ENCODE data around the gene KRTAP9-8.
"Not testable (repeated sequence)": the region's sequence is repeated elsewhere in the genome, so short reads cannot be mapped to it uniquely, and the experiment has no call there.

The KRTAP9-8 gene, protein sequence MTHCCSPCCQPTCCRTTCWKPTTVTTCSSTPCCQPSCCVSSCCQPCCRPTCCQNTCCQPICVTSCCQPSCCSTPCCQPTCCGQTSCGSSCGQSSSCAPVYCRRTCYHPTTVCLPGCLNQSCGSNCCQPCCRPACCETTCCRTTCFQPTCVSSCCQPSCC

DNA sequence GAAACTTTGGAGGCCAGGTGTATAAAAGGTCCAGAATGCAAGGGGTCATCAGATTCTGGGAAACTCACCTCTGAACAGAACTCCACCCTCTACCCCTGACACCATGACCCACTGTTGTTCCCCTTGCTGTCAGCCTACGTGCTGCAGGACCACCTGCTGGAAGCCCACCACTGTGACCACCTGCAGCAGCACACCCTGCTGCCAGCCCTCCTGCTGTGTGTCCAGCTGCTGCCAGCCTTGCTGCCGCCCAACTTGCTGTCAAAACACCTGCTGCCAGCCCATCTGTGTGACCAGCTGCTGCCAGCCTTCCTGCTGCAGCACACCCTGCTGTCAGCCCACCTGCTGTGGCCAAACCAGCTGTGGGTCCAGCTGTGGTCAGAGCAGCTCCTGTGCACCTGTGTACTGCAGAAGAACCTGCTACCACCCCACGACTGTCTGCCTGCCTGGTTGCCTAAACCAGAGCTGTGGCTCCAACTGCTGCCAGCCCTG is at the start of gene KRTAP9-8:
Gene KRTAP9-8, plus strand, starts transcription at position 51 of the 489 bp plus-strand sequence. Its CDS starts 53 bp downstream, at position 104.
- not testable (repeated sequence) for H3K9ac ChIP-seq (ENCODE audit: low read length); H3K36me3 ChIP-seq (ENCODE audit: control insufficient read depth, low read depth, low read length); H3K27me3 ChIP-seq (ENCODE audit: control insufficient read depth, insufficient read depth, low read length); H3K4me1 ChIP-seq (ENCODE audit: control insufficient read depth, low read depth, low read length); H3K27ac ChIP-seq (ENCODE audit: low read length); H3K9me3 ChIP-seq (ENCODE audit: control insufficient read depth, low read depth, low read length); H3K4me3 ChIP-seq (ENCODE audit: low read length)

DNA sequence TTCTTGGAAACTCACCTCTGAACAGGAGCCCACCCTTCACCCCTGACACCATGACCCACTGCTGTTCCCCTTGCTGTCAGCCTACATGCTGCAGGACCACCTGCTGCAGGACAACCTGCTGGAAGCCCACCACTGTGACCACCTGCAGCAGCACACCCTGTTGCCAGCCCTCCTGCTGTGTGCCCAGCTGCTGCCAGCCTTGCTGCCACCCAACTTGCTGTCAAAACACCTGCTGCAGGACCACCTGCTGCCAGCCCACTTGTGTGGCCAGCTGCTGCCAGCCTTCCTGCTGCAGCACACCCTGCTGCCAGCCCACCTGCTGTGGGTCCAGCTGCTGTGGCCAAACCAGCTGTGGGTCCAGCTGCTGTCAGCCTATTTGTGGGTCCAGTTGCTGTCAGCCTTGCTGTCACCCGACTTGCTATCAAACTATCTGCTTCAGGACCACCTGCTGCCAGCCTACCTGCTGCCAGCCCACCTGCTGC is 47.9 kb upstream of the KRTAP9-8 start, which contains the start of gene KRTAP9-1:
Gene KRTAP9-1, plus strand, starts transcription at position 51 of the 482 bp plus-strand sequence. Its CDS starts 0 bp downstream, at position 51.
- H3K36me3 ChIP-seq (ENCODE audit: control insufficient read depth, low read depth, low read length); H3K4me1 ChIP-seq (ENCODE audit: control insufficient read depth, low read depth, low read length); H3K4me3 ChIP-seq (ENCODE audit: low read length); H3K27ac ChIP-seq (ENCODE audit: low read length); H3K9me3 ChIP-seq (ENCODE audit: control insufficient read depth, low read depth, low read length); H3K9ac ChIP-seq (ENCODE audit: low read length); H3K27me3 ChIP-seq (ENCODE audit: control insufficient read depth, insufficient read depth, low read length): not testable (repeated sequence)

DNA sequence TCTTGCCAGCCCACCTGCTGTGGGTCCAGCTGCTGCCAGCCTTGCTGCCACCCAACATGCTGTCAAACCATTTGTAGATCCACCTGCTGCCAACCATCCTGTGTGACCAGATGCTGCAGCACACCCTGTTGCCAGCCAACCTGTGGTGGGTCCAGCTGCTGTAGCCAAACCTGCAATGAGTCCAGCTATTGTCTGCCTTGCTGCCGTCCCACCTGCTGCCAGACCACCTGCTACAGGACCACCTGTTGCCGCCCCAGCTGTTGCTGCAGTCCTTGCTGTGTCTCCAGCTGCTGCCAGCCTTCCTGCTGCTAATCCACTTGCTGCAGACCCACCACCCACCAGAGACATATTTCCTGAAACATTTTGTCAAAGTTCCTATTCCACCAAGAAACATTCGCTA is 47.5 kb upstream of the KRTAP9-8 start:
- Histone ChIP-seq H3K4me1 (ENCODE audit: control insufficient read depth, low read depth, low read length) (no peaks in the 10 kb centered on the region), H3K27ac (ENCODE audit: low read length) (no peak overlapping the region), H3K9me3 (ENCODE audit: control insufficient read depth, low read depth, low read length) (no peaks in the 10 kb centered on the region), H3K27me3 (ENCODE audit: control insufficient read depth, insufficient read depth, low read length) (no peaks in the 10 kb centered on the region), H3K36me3 (ENCODE audit: control insufficient read depth, low read depth, low read length) (no peaks in the 10 kb centered on the region), H3K4me3 (ENCODE audit: low read length) (no peak overlapping the region), H3K9ac (ENCODE audit: low read length) (no peak overlapping the region)

DNA sequence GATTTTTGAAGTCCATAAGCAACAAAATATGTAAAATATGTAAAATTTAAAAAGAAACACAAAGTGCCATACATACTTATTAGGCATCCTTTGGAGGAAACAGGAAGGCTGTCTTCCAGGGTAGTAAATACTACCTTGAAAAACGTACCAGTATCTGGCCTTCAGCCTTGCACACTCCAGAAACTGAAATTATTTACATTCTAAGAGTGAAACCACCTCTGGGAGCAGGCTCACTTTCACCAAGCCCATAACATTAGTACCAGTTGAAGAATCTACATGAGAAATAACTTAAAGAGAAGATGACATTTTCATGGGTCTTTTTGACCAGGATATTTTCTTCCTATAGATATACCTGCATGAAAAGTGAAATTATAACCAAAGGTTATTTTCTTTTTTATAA is 41.7 kb upstream of the KRTAP9-8 start:
- H3K27me3 ChIP-seq (ENCODE audit: control insufficient read depth, insufficient read depth, low read length), result no peaks in the 10 kb centered on the region
- H3K36me3 ChIP-seq (ENCODE audit: control insufficient read depth, low read depth, low read length), result no peaks in the 10 kb centered on the region
- no peaks in the 10 kb centered on the region for H3K4me1 ChIP-seq (ENCODE audit: control insufficient read depth, low read depth, low read length)
- no peak overlapping the region for H3K9ac ChIP-seq (ENCODE audit: low read length)
- no peak overlapping the region for H3K27ac ChIP-seq (ENCODE audit: low read length)
- H3K9me3 ChIP-seq (ENCODE audit: control insufficient read depth, low read depth, low read length), result no peaks in the 10 kb centered on the region
- no peak overlapping the region for H3K4me3 ChIP-seq (ENCODE audit: low read length)

DNA sequence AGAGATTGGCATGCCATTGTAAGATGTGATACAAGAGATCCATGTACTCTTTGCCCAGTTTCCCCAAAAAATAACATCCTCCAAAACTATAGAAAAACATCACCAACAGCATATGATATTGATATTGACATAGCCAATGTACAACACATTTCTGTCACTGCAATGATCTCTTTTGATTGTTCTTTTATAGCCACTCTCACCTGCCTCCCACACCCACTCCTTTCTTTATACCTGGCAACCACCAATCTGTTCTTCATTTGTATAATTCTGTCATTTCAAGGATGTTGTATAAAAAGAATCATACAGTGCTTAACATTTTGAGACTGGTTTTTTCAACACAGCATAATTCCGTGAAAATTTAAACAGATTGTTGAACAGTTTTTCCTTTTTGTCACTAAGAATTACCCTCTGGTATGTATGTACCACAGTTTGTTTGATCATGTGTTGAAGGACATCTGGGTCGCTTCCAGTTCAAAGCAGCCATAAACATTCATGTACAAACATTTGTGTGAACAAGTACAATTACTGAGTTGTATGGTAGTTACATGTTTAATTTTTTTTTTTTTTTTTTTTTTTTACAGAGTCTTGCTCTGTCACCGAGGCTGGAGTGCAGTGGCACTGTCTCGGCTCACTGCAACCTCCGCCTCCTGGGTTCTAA is 38.2 kb upstream of the KRTAP9-8 start:
- Histone ChIP-seq H3K4me1 (ENCODE audit: control insufficient read depth, low read depth, low read length) (no peaks in the 10 kb centered on the region), H3K36me3 (ENCODE audit: control insufficient read depth, low read depth, low read length) (no peaks in the 10 kb centered on the region), H3K27ac (ENCODE audit: low read length) (no peak overlapping the region), H3K9ac (ENCODE audit: low read length) (no peak overlapping the region), H3K4me3 (ENCODE audit: low read length) (no peak overlapping the region), H3K27me3 (ENCODE audit: control insufficient read depth, insufficient read depth, low read length) (no peaks in the 10 kb centered on the region), H3K9me3 (ENCODE audit: control insufficient read depth, low read depth, low read length) (no peaks in the 10 kb centered on the region)

DNA sequence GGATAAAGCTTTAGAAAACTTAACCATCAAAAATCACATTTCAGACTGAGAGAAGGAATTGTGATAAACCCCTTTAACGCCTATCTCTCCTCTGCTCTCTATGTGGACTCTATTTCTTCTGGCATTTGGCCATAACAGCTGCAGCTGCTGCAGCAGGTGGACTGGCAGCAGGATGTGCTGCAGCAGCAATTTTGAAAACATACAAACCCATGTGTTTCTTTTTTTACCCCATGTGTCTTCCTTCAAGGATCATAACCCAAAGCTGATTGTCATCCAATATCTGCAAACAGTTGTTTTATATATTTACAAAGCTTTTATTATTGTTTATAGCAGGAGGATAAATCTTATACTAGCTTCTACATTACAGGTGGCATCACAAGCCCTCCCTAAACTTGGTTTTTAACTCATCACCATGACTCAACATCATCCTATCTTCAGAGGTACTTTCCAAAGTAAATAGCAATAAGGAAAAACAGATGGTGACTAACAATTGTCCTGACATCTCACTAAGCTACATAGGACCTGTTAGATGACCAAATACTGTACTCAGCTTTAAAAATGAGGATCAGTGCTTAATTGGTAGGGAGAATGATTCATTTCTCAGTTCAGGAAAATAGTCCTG is 25.8 kb upstream of the KRTAP9-8 start:
- H3K27ac ChIP-seq (ENCODE audit: low read length), result no peak overlapping the region
- no peak overlapping the region for H3K4me3 ChIP-seq (ENCODE audit: low read length)
- H3K9ac ChIP-seq (ENCODE audit: low read length), result no peak overlapping the region
- no peaks in the 10 kb centered on the region for H3K36me3 ChIP-seq (ENCODE audit: control insufficient read depth, low read depth, low read length)
- no peaks in the 10 kb centered on the region for H3K9me3 ChIP-seq (ENCODE audit: control insufficient read depth, low read depth, low read length)
- H3K4me1 ChIP-seq (ENCODE audit: control insufficient read depth, low read depth, low read length), result no peaks in the 10 kb centered on the region
- no peaks in the 10 kb centered on the region for H3K27me3 ChIP-seq (ENCODE audit: control insufficient read depth, insufficient read depth, low read length)

DNA sequence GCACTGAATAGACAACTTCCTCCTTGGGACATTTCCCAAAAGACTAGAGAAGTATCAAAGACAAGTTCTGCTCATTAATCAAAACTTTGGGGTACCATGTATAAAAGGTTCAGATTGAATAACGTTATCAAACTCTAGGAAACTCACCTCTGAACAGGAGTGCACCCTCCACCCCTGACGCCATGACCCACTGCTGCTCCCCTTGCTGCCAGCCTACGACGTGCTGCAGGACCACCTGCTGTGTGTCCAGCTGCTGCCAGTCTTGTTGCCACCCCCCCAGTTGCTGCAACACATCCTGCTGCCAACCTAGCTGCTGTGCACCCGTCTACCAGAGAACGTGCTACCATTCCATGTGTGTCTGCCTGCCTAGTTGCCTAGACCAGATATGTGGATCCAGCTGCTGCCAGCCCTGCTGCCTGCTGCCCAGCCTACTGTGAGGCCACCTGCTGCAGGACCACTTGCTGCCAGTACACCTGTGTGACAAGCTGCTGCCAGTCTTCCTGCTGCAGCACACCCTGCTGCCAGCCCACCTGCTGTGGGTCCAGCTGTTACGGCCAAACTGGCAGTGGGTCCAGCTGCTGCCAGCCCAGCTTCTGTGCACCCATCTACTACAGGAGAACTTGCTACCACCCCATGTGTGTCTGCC is 25.2 kb upstream of the KRTAP9-8 start:
- Histone ChIP-seq H3K4me3 (ENCODE audit: low read length) (no peak overlapping the region), H3K4me1 (ENCODE audit: control insufficient read depth, low read depth, low read length) (no peaks in the 10 kb centered on the region), H3K27me3 (ENCODE audit: control insufficient read depth, insufficient read depth, low read length) (no peaks in the 10 kb centered on the region), H3K27ac (ENCODE audit: low read length) (no peak overlapping the region), H3K9me3 (ENCODE audit: control insufficient read depth, low read depth, low read length) (no peaks in the 10 kb centered on the region), H3K9ac (ENCODE audit: low read length) (no peak overlapping the region), H3K36me3 (ENCODE audit: control insufficient read depth, low read depth, low read length) (no peaks in the 10 kb centered on the region)

DNA sequence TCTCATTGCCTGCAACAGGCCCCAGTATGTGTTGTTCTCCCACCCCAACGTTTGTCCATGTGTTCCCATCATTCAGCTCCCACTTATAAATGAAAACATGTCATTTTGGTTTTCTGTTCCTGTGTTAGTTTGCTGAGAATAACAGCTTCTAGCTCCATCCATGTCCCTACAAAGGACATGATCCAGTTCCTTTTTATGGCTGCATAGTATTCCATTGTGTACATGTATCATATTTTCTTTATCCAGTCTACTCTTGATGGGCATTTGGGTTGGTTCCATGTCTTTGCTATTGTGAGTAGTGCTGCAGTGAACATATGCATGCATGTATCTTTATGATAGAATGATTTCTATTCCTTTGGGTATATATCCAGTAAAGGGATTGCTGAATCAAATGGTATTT is 22.1 kb upstream of the KRTAP9-8 start:
- Histone ChIP-seq H3K4me1 (ENCODE audit: control insufficient read depth, low read depth, low read length) (no peaks in the 10 kb centered on the region), H3K9ac (ENCODE audit: low read length) (no peak overlapping the region), H3K36me3 (ENCODE audit: control insufficient read depth, low read depth, low read length) (no peaks in the 10 kb centered on the region), H3K27me3 (ENCODE audit: control insufficient read depth, insufficient read depth, low read length) (no peaks in the 10 kb centered on the region), H3K4me3 (ENCODE audit: low read length) (no peak overlapping the region), H3K27ac (ENCODE audit: low read length) (no peak overlapping the region), H3K9me3 (ENCODE audit: control insufficient read depth, low read depth, low read length) (no peaks in the 10 kb centered on the region)

DNA sequence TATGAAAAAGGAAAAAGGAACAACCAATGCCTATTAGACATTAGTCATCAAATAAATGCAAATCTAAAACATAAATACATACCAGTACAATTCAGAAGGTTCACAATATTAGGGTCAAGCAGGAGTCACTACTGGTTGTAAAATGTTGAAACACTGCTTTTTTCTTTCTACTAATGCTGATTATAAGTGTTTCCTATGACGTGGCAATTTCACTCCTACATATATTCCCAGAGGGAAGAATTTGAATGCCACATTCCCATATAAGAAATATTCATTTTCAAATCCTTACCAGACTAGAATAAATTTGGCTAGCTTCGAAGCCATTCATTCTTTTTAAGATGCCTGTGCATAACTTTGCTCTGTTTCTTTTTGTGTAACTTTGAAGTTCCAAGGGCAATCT is 14.0 kb upstream of the KRTAP9-8 start:
- no peak overlapping the region for H3K9ac ChIP-seq (ENCODE audit: low read length)
- H3K4me3 ChIP-seq (ENCODE audit: low read length), result no peak overlapping the region
- H3K9me3 ChIP-seq (ENCODE audit: control insufficient read depth, low read depth, low read length), result no peaks in the 10 kb centered on the region
- H3K27me3 ChIP-seq (ENCODE audit: control insufficient read depth, insufficient read depth, low read length), result no peaks in the 10 kb centered on the region
- no peaks in the 10 kb centered on the region for H3K4me1 ChIP-seq (ENCODE audit: control insufficient read depth, low read depth, low read length)
- H3K27ac ChIP-seq (ENCODE audit: low read length), result no peak overlapping the region
- H3K36me3 ChIP-seq (ENCODE audit: control insufficient read depth, low read depth, low read length), result no peaks in the 10 kb centered on the region

DNA sequence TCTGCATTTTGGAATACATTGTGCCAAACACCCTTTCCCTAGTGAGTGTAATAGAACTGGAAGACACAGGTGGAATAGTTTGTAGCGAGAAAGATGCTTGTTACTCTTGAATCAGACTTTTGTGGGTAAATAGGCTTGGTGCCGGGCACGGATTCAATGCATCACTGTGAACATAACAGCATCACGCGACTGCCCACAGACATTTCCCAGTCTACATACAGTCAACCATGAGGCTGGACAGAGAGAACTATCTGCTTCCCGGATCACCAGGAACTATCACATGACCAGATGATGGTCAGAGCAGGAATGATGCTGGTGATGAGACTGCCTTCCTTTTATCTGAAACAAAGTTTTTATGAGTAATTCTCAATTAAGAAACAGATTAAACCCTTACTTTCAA is 11.7 kb upstream of the KRTAP9-8 start:
- H3K9me3 ChIP-seq (ENCODE audit: control insufficient read depth, low read depth, low read length), result no peaks in the 10 kb centered on the region
- H3K4me3 ChIP-seq (ENCODE audit: low read length), result no peak overlapping the region
- no peaks in the 10 kb centered on the region for H3K4me1 ChIP-seq (ENCODE audit: control insufficient read depth, low read depth, low read length)
- H3K9ac ChIP-seq (ENCODE audit: low read length), result no peak overlapping the region
- H3K27me3 ChIP-seq (ENCODE audit: control insufficient read depth, insufficient read depth, low read length), result no peaks in the 10 kb centered on the region
- no peak overlapping the region for H3K27ac ChIP-seq (ENCODE audit: low read length)
- H3K36me3 ChIP-seq (ENCODE audit: control insufficient read depth, low read depth, low read length), result no peaks in the 10 kb centered on the region

DNA sequence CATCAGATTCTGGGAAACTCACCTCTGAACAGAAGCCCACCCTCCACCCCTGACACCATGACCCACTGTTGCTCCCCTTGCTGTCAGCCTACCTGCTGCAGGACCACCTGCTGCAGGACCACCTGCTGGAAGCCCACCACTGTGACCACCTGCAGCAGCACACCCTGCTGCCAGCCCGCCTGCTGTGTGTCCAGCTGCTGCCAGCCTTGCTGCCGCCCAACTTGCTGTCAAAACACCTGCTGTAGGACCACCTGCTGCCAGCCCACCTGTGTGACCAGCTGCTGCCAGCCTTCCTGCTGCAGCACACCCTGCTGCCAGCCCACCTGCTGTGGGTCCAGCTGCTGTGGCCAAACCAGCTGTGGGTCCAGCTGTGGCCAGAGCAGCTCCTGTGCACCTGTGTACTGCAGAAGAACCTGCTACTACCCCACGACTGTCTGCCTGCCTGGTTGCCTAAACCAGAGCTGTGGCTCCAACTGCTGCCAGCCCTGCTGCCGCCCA is 11.2 kb upstream of the KRTAP9-8 start, which contains the start of gene KRTAP9-2:
Gene KRTAP9-2, plus strand, starts transcription at position 51 of the 498 bp plus-strand sequence. Its CDS starts 7 bp downstream, at position 58.
- H3K27me3 ChIP-seq (ENCODE audit: control insufficient read depth, insufficient read depth, low read length); H3K4me1 ChIP-seq (ENCODE audit: control insufficient read depth, low read depth, low read length); H3K27ac ChIP-seq (ENCODE audit: low read length): not testable (repeated sequence)

More for the DNA sequence above, 11.2 kb upstream of the KRTAP9-8 start, which contains the start of gene KRTAP9-2:
- H3K9me3 ChIP-seq (ENCODE audit: control insufficient read depth, low read depth, low read length); H3K36me3 ChIP-seq (ENCODE audit: control insufficient read depth, low read depth, low read length); H3K9ac ChIP-seq (ENCODE audit: low read length); H3K4me3 ChIP-seq (ENCODE audit: low read length): not testable (repeated sequence)

Measured in iPS-18a (cell line).